Vagina (tissue), 2 donors: ENCODE data around the gene MRPS12. TPM values are rescaled to one million over a fixed set of nuclear protein-coding genes. Genes with fewer than 3 reads are reported as not detected.

Source experiments
- DNase-seq, 2 donors: peaks; one replicate each; pipeline ENCODE4 v3.0.0-alpha.2; 2017; ENCODE audit errors: extremely low spot score in 2 of 2
- H3K27ac ChIP-seq: fragments of 200-600 bp; sonication (generic); one replicate; pipeline ENCODE4 v1.5.1; 2019
- H3K27me3 ChIP-seq: fragments of 200-600 bp; sonication (generic); one replicate; pipeline ENCODE4 v1.5.1; 2019
- H3K36me3 ChIP-seq, 2 donors: fragments of 200-600 bp; sonication (generic); one replicate each; pipeline ENCODE4 v1.5.1; 2017 to 2019
- H3K4me1 ChIP-seq: fragments of 200-600 bp; sonication (generic); one replicate; pipeline ENCODE4 v1.5.1; 2019
- H3K4me3 ChIP-seq, 2 donors: fragments of 200-600 bp; sonication (generic); 1 replicate in 1 of 2; 2 replicates in 1 of 2; pipeline ENCODE4 v1.5.1; 2016 to 2019
- H3K9me3 ChIP-seq: fragments of 200-600 bp; sonication (generic); one replicate; pipeline ENCODE4 v1.5.1; 2019
- POLR2A ChIP-seq, 2 donors: fragments of 450-650 bp; IDR thresholded peaks; one replicate each; pipeline ENCODE4 v1.6.1; 2017; ENCODE audit warnings: antibody characterized with exemption in 2 of 2, mild to moderate bottlenecking in 2 of 2, moderate library complexity in 2 of 2
- POLR2AphosphoS5 ChIP-seq, 2 donors: sonication (generic); formaldehyde crosslinking; IDR thresholded peaks; one replicate each; pipeline ENCODE4 v1.9.0; 2017; ENCODE audit warnings: antibody characterized with exemption in 2 of 2, mild to moderate bottlenecking in 2 of 2, low read depth in 1 of 2; ENCODE audit not compliant: insufficient read depth in 1 of 2
- intact Hi-C: fragments of 100-400 bp; cut with DNase I; formaldehyde crosslinking; loops from one replicate; pipeline ENCODE4 v1.15.1; 2023
- total RNA-seq: library from RNA; depleted of rRNA; stranded (reverse); fragments of >200 nt; gene quantifications from one replicate; pipeline ENCODE4 v1.2.3, GENCODE V29; 2016
- TF ChIP-seq, protein P1 (sequence below), 3 experiments: fragments of 450-650 bp in 2 of 3; fragments of 200-600 bp in 1 of 3; sonication (generic) in 1 of 3; IDR thresholded peaks; one replicate each; pipeline ENCODE4 v1.5.1; 2017 to 2019; ENCODE audit warnings: antibody characterized with exemption in 3 of 3, mild to moderate bottlenecking in 2 of 3, moderate library complexity in 2 of 3

The MRPS12 gene
- total RNA-seq, 1 donor from 2014 or later, result 44.7 TPM

DNA sequence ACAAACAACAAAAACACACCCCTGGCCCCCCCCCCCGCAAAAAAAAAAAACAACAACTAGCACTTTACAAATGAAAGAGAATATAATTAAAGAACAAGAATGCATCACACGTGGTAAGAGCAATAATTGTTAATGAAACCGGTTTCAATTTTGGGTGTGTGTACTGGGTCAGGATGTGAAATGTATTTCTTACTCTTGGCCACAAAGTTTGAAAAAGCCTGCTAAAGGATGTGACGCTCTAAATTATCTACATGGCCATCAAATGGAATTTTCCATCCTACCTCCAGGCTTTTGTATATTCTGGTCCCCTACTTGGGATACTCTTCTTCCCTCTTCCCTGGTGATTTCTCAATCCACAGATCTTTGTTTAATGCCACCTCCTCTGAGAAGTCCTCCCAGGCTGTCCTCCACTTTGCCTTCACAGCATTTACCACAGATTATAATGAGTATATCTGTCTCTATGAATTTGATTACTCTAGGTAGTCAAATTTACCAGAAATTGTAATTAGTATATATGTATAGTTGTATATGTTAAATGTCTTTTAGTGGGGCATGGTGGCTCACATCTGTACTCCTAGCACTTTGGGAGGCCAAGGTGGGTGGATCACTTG lies 2.2 kb upstream of the MRPS12 start:
- Histone ChIP-seq H3K27me3 (no peaks in the 10 kb centered on the region), H3K36me3 (peaks cover 0 to 29% of the 10 kb centered on the region in 2 donors), H3K9me3 (no peaks in the 10 kb centered on the region), H3K27ac (no peak overlapping the region), H3K4me3 (no peak overlapping the region), H3K4me1 (peaks cover 26% of the 10 kb centered on the region)
- DNase-seq, result no peak
- TF ChIP-seq POLR2A (IDR thresholded peaks at IDR 0.05) (no peak), POLR2AphosphoS5 (IDR thresholded peaks at IDR 0.05; ENCODE audit: insufficient read depth in 1 of 2, low read depth in 1 of 2) (no peak)
- TF ChIP-seq, protein P1, sequence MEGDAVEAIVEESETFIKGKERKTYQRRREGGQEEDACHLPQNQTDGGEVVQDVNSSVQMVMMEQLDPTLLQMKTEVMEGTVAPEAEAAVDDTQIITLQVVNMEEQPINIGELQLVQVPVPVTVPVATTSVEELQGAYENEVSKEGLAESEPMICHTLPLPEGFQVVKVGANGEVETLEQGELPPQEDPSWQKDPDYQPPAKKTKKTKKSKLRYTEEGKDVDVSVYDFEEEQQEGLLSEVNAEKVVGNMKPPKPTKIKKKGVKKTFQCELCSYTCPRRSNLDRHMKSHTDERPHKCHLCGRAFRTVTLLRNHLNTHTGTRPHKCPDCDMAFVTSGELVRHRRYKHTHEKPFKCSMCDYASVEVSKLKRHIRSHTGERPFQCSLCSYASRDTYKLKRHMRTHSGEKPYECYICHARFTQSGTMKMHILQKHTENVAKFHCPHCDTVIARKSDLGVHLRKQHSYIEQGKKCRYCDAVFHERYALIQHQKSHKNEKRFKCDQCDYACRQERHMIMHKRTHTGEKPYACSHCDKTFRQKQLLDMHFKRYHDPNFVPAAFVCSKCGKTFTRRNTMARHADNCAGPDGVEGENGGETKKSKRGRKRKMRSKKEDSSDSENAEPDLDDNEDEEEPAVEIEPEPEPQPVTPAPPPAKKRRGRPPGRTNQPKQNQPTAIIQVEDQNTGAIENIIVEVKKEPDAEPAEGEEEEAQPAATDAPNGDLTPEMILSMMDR (IDR thresholded peaks at IDR 0.05), result no peak
- intact Hi-C loops, result no loop called here

DNA sequence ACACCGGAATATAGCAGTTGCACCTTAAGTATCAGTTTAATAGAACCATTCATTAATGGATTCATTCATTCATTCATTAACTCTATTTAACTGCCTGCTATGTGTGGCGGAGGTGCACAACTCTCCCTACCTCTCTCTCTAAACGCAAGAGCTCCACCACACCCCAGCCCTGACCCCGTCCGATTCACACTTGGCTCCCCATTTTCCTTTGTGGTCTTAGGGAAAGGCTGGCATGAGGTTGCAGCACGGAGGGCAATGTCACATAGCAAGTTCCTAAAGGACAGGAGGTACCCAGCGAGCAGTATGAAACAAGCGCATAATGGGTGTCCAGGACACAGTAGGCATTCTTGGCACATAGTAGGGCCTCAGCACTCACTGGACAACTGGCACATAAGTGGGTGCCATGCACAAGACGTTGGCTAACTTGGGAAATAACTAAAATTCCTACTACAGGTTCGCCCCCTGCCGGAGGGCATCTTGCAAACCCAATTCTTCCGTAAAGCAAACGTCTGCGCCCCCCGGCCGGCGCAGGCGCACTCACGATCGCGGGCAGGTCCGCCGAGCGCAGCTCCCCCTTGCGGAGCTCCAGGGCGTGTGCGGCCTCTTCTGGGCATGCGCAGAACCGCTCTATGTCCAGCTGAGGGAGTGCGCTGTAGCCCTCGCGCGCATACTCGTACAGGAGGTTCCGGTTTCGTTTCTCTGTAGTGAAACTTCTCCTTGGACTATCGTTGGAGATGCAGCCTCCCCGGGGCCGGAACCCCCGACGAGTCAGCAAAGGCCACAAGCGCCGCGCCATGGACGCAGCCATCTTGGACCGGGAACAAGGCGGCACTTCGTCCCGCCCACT lies 592 bp upstream of the MRPS12 start, which contains the start of gene SARS2:
Gene SARS2, minus strand, starts transcription at position 835 of the 847 bp plus-strand sequence. Its CDS starts 27 bp downstream, at position 808.
- H3K4me1 ChIP-seq, result peaks cover 26% of the 10 kb centered on the region
- no peaks in the 10 kb centered on the region for H3K27me3 ChIP-seq
- peak within 1 kb of the TSS; percentile 82 for H3K27ac ChIP-seq
- intact Hi-C loops, result loop anchor here (10.0 kb wide), 1 partner anchor 385 kb away; no protein-coding TSS in a partner anchor
- peak in 1 of 2 donors; percentile 95 for DNase-seq
- peak within 1 kb of the TSS; percentile 81 to 87 for H3K4me3 ChIP-seq
- no peaks in the 10 kb centered on the region for H3K9me3 ChIP-seq
- no peak for TF ChIP-seq POLR2A (IDR thresholded peaks at IDR 0.05)
- TF ChIP-seq, protein P1 (IDR thresholded peaks at IDR 0.05), result peak; percentile 95 to 98 (median 97)
- TF ChIP-seq POLR2AphosphoS5 (IDR thresholded peaks at IDR 0.05; ENCODE audit: insufficient read depth in 1 of 2, low read depth in 1 of 2), result peak; percentile 86 to 94
- peaks cover 0 to 22% of the 10 kb centered on the region in 2 donors for H3K36me3 ChIP-seq

DNA sequence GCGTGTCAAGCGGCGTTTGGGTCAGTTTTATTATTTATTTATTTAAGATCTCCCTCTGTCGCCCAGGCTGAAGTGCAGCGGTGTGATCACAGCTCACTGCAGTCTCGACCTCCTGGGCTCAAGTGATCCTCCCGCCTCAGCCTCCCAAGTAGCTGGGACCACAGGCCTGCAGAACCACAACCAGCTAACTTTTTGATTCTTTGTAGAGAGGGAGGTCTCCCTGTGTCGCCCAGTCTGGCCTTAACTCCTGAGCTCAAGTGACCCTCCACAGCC lies 713 bp downstream of the MRPS12 start:
- TF ChIP-seq POLR2A (IDR thresholded peaks at IDR 0.05) (no peak), POLR2AphosphoS5 (IDR thresholded peaks at IDR 0.05; ENCODE audit: insufficient read depth in 1 of 2, low read depth in 1 of 2) (no peak)
- TF ChIP-seq, protein P1 (IDR thresholded peaks at IDR 0.05), result no peak
- no peak for DNase-seq
- intact Hi-C loops, result loop anchor here (10.0 kb wide), 1 partner anchor 387 kb away; no protein-coding TSS in a partner anchor

DNA sequence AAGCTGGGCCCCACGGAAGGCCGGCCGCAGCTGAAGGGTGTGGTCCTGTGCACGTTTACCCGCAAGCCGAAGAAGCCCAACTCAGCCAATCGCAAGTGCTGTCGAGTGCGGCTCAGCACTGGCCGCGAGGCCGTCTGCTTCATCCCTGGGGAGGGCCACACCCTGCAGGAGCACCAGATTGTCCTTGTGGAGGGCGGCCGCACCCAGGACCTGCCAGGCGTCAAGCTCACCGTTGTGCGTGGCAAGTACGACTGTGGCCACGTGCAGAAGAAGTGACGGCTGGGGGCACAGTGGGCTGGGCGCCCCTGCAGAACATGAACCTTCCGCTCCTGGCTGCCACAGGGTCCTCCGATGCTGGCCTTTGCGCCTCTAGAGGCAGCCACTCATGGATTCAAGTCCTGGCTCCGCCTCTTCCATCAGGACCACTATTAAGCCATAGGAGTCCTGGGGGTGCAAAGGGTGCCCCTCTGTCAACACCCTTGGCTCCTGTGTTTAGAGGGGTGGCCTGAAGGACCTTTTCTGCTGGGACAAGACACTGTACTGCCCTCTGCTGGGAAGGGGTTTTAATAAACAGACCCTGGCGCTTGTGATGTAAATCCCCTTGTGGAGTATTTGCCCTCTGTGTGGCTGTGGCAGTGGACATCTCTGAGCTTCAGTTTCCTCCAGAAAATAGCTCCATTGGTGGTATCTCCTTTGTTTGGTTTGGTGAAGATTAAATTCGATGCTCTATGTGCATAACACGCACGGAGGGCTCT lies 1.9 kb downstream of the MRPS12 start:
- TF ChIP-seq, protein P1 (IDR thresholded peaks at IDR 0.05), result peak in 1 of 3 experiments; percentile 15
- TF ChIP-seq POLR2AphosphoS5 (IDR thresholded peaks at IDR 0.05; ENCODE audit: insufficient read depth in 1 of 2, low read depth in 1 of 2), result no peak
- peaks cover 26% of the 10 kb centered on the region for H3K4me1 ChIP-seq
- no peak overlapping the region for H3K4me3 ChIP-seq
- no peak for DNase-seq
- H3K36me3 ChIP-seq, result peaks cover 0 to 15% of the 10 kb centered on the region in 2 donors
- H3K27ac ChIP-seq, result no peak overlapping the region
- intact Hi-C loops, result loop anchor here (10.0 kb wide), 1 partner anchor 388 kb away; no protein-coding TSS in a partner anchor
- no peaks in the 10 kb centered on the region for H3K9me3 ChIP-seq
- no peaks in the 10 kb centered on the region for H3K27me3 ChIP-seq

More for the DNA sequence above, 713 bp downstream of the MRPS12 start:
- Histone ChIP-seq H3K27ac (peak overlapping the region; percentile 82), H3K4me1 (peaks cover 26% of the 10 kb centered on the region), H3K27me3 (no peaks in the 10 kb centered on the region), H3K36me3 (peaks cover 0 to 15% of the 10 kb centered on the region in 2 donors), H3K9me3 (no peaks in the 10 kb centered on the region), H3K4me3 (peak overlapping the region; percentile 81 to 87)
